WTC11 (cell line): Measurements from ENCODE around the gene ZXDC. TPM values are rescaled to one million over a fixed set of nuclear protein-coding genes. Genes with fewer than 3 reads are reported as not detected.

Source experiments
- ATAC-seq: fragments of 200-7000 bp; cut with Tn5 transposase; 2 replicates; pipeline ENCODE4 v1.10.0; 2021; ENCODE audit warnings: mild to moderate bottlenecking, moderate library complexity
- CTCF ChIA-PET: fragments of 300-600 bp; sonication (Branson Sonifier 250); formaldehyde crosslinking; loops from one replicate; lab custom pipeline; 2021; ENCODE audit warnings: antibody characterized with exemption; lab: Charles Lee
- POLR2A ChIA-PET: fragments of 350-600 bp; sonication (Branson Sonifier 250); formaldehyde crosslinking; loops from one replicate; lab custom pipeline; 2021; ENCODE audit warnings: antibody characterized with exemption; lab: Charles Lee
- DNase-seq: peaks from one replicate; pipeline ENCODE4 v3.0.0; 2021; ENCODE audit warnings: low spot score
- H3K27ac Mint-ChIP-seq: 2 replicates; pipeline ENCODE4 v1.8.0; 2021; ENCODE audit warnings: mixed read lengths
- H3K27me3 Mint-ChIP-seq: 2 replicates; pipeline ENCODE4 v1.8.0; 2021; ENCODE audit warnings: low read depth, mild to moderate bottlenecking, moderate library complexity, mixed read lengths
- H3K36me3 Mint-ChIP-seq: 2 replicates; pipeline ENCODE4 v1.8.0; 2021; ENCODE audit warnings: mixed read lengths
- H3K4me1 Mint-ChIP-seq: 2 replicates; pipeline ENCODE4 v1.8.0; 2022; ENCODE audit warnings: mixed read lengths
- H3K4me3 Mint-ChIP-seq: 2 replicates; pipeline ENCODE4 v1.8.0; 2021; ENCODE audit warnings: mild to moderate bottlenecking, moderate library complexity, mixed read lengths
- H3K9me3 Mint-ChIP-seq: 2 replicates; pipeline ENCODE4 v1.8.0; 2021; ENCODE audit warnings: mixed read lengths
- AFF4 ChIP-seq: sonication (generic); formaldehyde crosslinking; IDR thresholded peaks from 2 replicates; pipeline ENCODE4 v1.8.1; 2023; ENCODE audit warnings: mild to moderate bottlenecking, missing genetic modification reagents, borderline replicate concordance
- CDX4 ChIP-seq: fragments of 250-450 bp; sonication (Bioruptor Pico); IDR thresholded peaks from 2 replicates; pipeline ENCODE4 v1.9.0; 2021; ENCODE audit warnings: moderate library complexity, mild to moderate bottlenecking, inconsistent platforms, borderline replicate concordance
- E2F5 ChIP-seq: sonication (generic); formaldehyde crosslinking; IDR thresholded peaks from 2 replicates; pipeline ENCODE4 v1.8.1; 2022; ENCODE audit warnings: mild to moderate bottlenecking, moderate library complexity, missing genetic modification reagents
- ERG ChIP-seq: fragments of 250-450 bp; sonication (Bioruptor Pico); IDR thresholded peaks from 2 replicates; pipeline ENCODE4 v1.8.0; 2021; ENCODE audit warnings: mild to moderate bottlenecking
- ETV6 ChIP-seq: sonication (generic); formaldehyde crosslinking; IDR thresholded peaks from 2 replicates; pipeline ENCODE4 v1.8.1; 2022; ENCODE audit warnings: mild to moderate bottlenecking, missing genetic modification reagents
- IRF1 ChIP-seq: sonication (generic); formaldehyde crosslinking; IDR thresholded peaks from 2 replicates; pipeline ENCODE4 v1.8.0; 2023; ENCODE audit warnings: missing genetic modification reagents
- JAZF1 ChIP-seq: fragments of 250-450 bp; sonication (Bioruptor Pico); IDR thresholded peaks from 2 replicates; pipeline ENCODE4 v1.9.0; 2021; ENCODE audit warnings: moderate library complexity, mild to moderate bottlenecking, inconsistent platforms
- MYBL2 ChIP-seq: sonication (generic); formaldehyde crosslinking; IDR thresholded peaks from 2 replicates; pipeline ENCODE4 v1.8.1; 2023; ENCODE audit warnings: mild to moderate bottlenecking, moderate library complexity, missing genetic modification reagents
- NR1H2 ChIP-seq: sonication (generic); formaldehyde crosslinking; IDR thresholded peaks from 2 replicates; pipeline ENCODE4 v1.9.0; 2021; ENCODE audit warnings: mild to moderate bottlenecking, moderate library complexity, missing genetic modification reagents
- PRDM15 ChIP-seq: sonication (generic); formaldehyde crosslinking; IDR thresholded peaks from 2 replicates; pipeline ENCODE4 v1.8.0; 2022; ENCODE audit warnings: missing genetic modification reagents
- SMAD3 ChIP-seq: sonication (generic); formaldehyde crosslinking; IDR thresholded peaks from 2 replicates; pipeline ENCODE4 v1.8.0; 2022; ENCODE audit warnings: missing genetic modification reagents, mild to moderate bottlenecking, borderline replicate concordance
- TEAD4 ChIP-seq: sonication (generic); formaldehyde crosslinking; IDR thresholded peaks from 2 replicates; pipeline ENCODE4 v1.8.0; 2022; ENCODE audit warnings: mild to moderate bottlenecking, missing genetic modification reagents
- ZBTB43 ChIP-seq: sonication (generic); formaldehyde crosslinking; IDR thresholded peaks from 2 replicates; pipeline ENCODE4 v1.8.1; 2023; ENCODE audit warnings: mild to moderate bottlenecking, missing genetic modification reagents
- ZMAT4 ChIP-seq: fragments of 250-450 bp; sonication (Bioruptor Pico); IDR thresholded peaks from 2 replicates; pipeline ENCODE4 v1.9.0; 2021; ENCODE audit warnings: mild to moderate bottlenecking
- ZNF138 ChIP-seq: sonication (generic); formaldehyde crosslinking; conservative IDR thresholded peaks from 2 replicates; pipeline ENCODE4 v1.8.1; 2022; ENCODE audit warnings: mild to moderate bottlenecking, moderate library complexity, missing genetic modification reagents
- total RNA-seq: library from RNA; stranded (reverse); gene quantifications from 3 replicates; pipeline ENCODE4 v1.2.3, GENCODE V29; 2021

The ZXDC gene
- total RNA-seq, 1 experiment from 2014 or later = 34.7 TPM

GRCh38 chr3:126390201-126390600 is 85.5 kb downstream of the ZXDC start:
- H3K4me3 Mint-ChIP-seq = no peak overlapping the region
- TF ChIP-seq ZNF138 (CRISPR knock-in tag) = no peak
- TF ChIP-seq SMAD3 (CRISPR knock-in tag) = no peak
- no peak for TF ChIP-seq ERG (CRISPR knock-in tag)
- TF ChIP-seq NR1H2 (CRISPR knock-in tag) = no peak
- TF ChIP-seq IRF1 (CRISPR knock-in tag) = no peak

GRCh38 chr3:126389794-126390146 is 85.9 kb downstream of the ZXDC start:
- Mint-ChIP-seq H3K9me3 (no peaks in the 10 kb centered on the region), H3K27ac (0 out of 2 replicates have a peak overlapping the region, but pooled peaks have one; percentile 16), H3K27me3 (peaks cover 39% of the 10 kb centered on the region), H3K4me3 (peak overlapping the region; percentile 52), H3K36me3 (no peaks in the 10 kb centered on the region), H3K4me1 (peaks cover 16% of the 10 kb centered on the region)
- no peak for TF ChIP-seq CDX4 (CRISPR knock-in tag)
- TF ChIP-seq ZMAT4 (CRISPR knock-in tag) = no peak
- 0 out of 2 replicates have a peak, but pooled peaks have one; percentile 3 for TF ChIP-seq ZBTB43
- no peak for TF ChIP-seq AFF4 (CRISPR knock-in tag)
- DNase-seq (no peak), ATAC-seq (peak; percentile 4; the same call in 1 of the 2 replicates)
- POLR2A ChIA-PET = no interaction called here
- CTCF ChIA-PET = interaction anchor here (0.9 to 3.2 kb wide), 4 partner anchors 12 to 257 kb away, joined by 3 to 18 read pairs (median 12); no protein-coding TSS in a partner anchor

More at GRCh38 chr3:126390201-126390600, 85.5 kb downstream of the ZXDC start:
- CTCF ChIA-PET = interaction anchor here (0.9 to 3.2 kb wide), 4 partner anchors 27 to 257 kb away, joined by 3 to 18 read pairs (median 9); no protein-coding TSS in a partner anchor
- Mint-ChIP-seq H3K9me3 (no peaks in the 10 kb centered on the region), H3K27ac (no peak overlapping the region), H3K36me3 (no peaks in the 10 kb centered on the region), H3K27me3 (peaks cover 44% of the 10 kb centered on the region), H3K4me1 (peaks cover 17% of the 10 kb centered on the region)
- no peak for DNase-seq
- ATAC-seq = no peak
- POLR2A ChIA-PET = no interaction called here

- DNase-seq = peak; percentile 89
- H3K27me3 Mint-ChIP-seq = peaks cover 34% of the 10 kb centered on the region
- peak overlapping the region; percentile 52 for H3K4me3 Mint-ChIP-seq
- H3K9me3 Mint-ChIP-seq = peaks cover 4% of the 10 kb centered on the region
- peaks cover 13% of the 10 kb centered on the region for H3K4me1 Mint-ChIP-seq
- no peaks in the 10 kb centered on the region for H3K36me3 Mint-ChIP-seq
- POLR2A ChIA-PET = interaction anchor here (0.6 kb wide), 1 partner anchor 113 kb away, joined by 3 read pairs; no protein-coding TSS in a partner anchor
- CTCF ChIA-PET = interaction anchor here (0.7 to 3.2 kb wide), 14 partner anchors 11 to 1307 kb away, joined by 3 to 18 read pairs (median 5); partner anchors contain the start of gene ZXDC
- peak; percentile 91 for ATAC-seq
- H3K27ac Mint-ChIP-seq = 0 out of 2 replicates have a peak overlapping the region, but pooled peaks have one; percentile 16
- no peak for TF ChIP-seq SMAD3 (CRISPR knock-in tag)
- no peak for TF ChIP-seq TEAD4 (CRISPR knock-in tag)
- peak; percentile 84; the same call in 1 of the 2 replicates for TF ChIP-seq E2F5 (CRISPR knock-in tag)
- no peak for TF ChIP-seq PRDM15 (CRISPR knock-in tag)
- peak; percentile 87; the same call in 1 of the 2 replicates for TF ChIP-seq ETV6 (CRISPR knock-in tag)
- TF ChIP-seq MYBL2 = no peak
- TF ChIP-seq JAZF1 (CRISPR knock-in tag) = no peak
Measured at GRCh38 chr3:126389112-126389793, 86.4 kb downstream of the ZXDC start.
